Hindlimb muscle (tissue), 1 donor: Measurements from ENCODE around the gene ATP8B2. TPM values are rescaled to one million over a fixed set of nuclear protein-coding genes. Genes with fewer than 3 reads are reported as not detected.

Experiments
- DNase-seq: peaks from one replicate; pipeline ENCODE4 v3.0.0-alpha.2; 2013
- polyA plus RNA-seq: library from polyadenylated mRNA; unstranded; fragments of 120-200 nt; gene quantifications from one replicate; pipeline ENCODE4 v1.2.1, GENCODE V29; 2013; ENCODE audit not compliant: insufficient read length

ATP8B2 gene
- polyA plus RNA-seq, 1 donor: 22.4 TPM

- DNase-seq: no peak
These were observed 75.1 kb downstream of the ATP8B2 start for GRCh38 chr1:154400381-154400801.

Other genes starting within 250 kb of the ATP8B2 start
- not detected for gene NUP210L, start 170.5 kb upstream of the ATP8B2 start, polyA plus RNA-seq
- gene TPM3, start 133.4 kb upstream of the ATP8B2 start, polyA plus RNA-seq: 319 TPM
- gene CFAP141, start 119.2 kb upstream of the ATP8B2 start, polyA plus RNA-seq: not detected
- 108 TPM for gene UBAP2L, start 104.6 kb upstream of the ATP8B2 start, polyA plus RNA-seq
- gene HAX1, start 52.9 kb upstream of the ATP8B2 start, polyA plus RNA-seq: 67.5 TPM
- gene AQP10, start 4.4 kb upstream of the ATP8B2 start, polyA plus RNA-seq: not detected
- gene IL6R, start 79.8 kb downstream of the ATP8B2 start, polyA plus RNA-seq: 7.7 TPM
- 3.3 TPM for gene TDRD10, start 176.7 kb downstream of the ATP8B2 start, polyA plus RNA-seq
- 9.9 TPM for gene SHE, start 176.9 kb downstream of the ATP8B2 start, polyA plus RNA-seq
- 64.9 TPM for gene UBE2Q1, start 233.1 kb downstream of the ATP8B2 start, polyA plus RNA-seq
- gene CHRNB2, start 242.3 kb downstream of the ATP8B2 start, polyA plus RNA-seq: 0.26 TPM